ENCODE data around the gene GLRX3. TPM values are rescaled to one million over a fixed set of nuclear protein-coding genes. Genes with fewer than 3 reads are reported as not detected.
A peak's percentile ranks its signal among the peaks of the same experiment; 100 is the strongest.

GLRX3 gene
- total and polyA plus RNA-seq, 10 of the 15 experiments (the other 5 are each of a cell fraction or from before 2014, with no cell fraction given): 94.7 to 209 (median 131) TPM

- TF ChIP-seq USF1 (IDR thresholded peaks at IDR 0.05; ENCODE audit: borderline replicate concordance, extremely low read length, insufficient read depth, low read depth, low read length) (no peak), MYB (IDR thresholded peaks at IDR 0.05; ENCODE audit: borderline replicate concordance, low read depth, low read length) (no peak)
Measured at GRCh38 chr10:130193493-130194193, 57.5 kb downstream of the GLRX3 start (continued).

- H3K27me3 ChIP-seq (replicated peaks in 1 of 2; ENCODE audit: control insufficient read depth in 2 of 2, insufficient read depth in 2 of 2, low read length in 1 of 2): no peaks in the 10 kb centered on the region
- ChIA-PET CTCF (no interaction called here), RAD21 (ENCODE audit: unreplicated experiment) (no interaction called here), POLR2A (no interaction called here), SMC1A (ENCODE audit: uncharacterized antibody, unreplicated experiment) (no interaction called here)
- H3K9me3 ChIP-seq (replicated peaks; ENCODE audit: control insufficient read depth, insufficient read depth, low read length): no peaks in the 10 kb centered on the region
- no peaks in the 10 kb centered on the region for H4K20me1 ChIP-seq (ENCODE audit: control insufficient read depth, insufficient read depth)
- no peak overlapping the region for H3K4me3 ChIP-seq
- DNase-seq (ENCODE audit: low read depth, low spot score): no peak
- no peak overlapping the region for H3K4me2 ChIP-seq (ENCODE audit: control insufficient read depth, insufficient read depth)
- FAIRE-seq: no peak
- intact Hi-C loops (cut with micrococcal nuclease; ENCODE audit: unreplicated experiment): no loop called here
- no peaks in the 10 kb centered on the region for H3K79me2 ChIP-seq (ENCODE audit: control insufficient read depth, insufficient read depth, low read length)
- 76% methylated on average over 17 of the region's 21 CpGs for WGBS (ENCODE audit: insufficient coverage, insufficient replicate concordance, low lambda C conversion rate, missing lambda C conversion rate)
- no peak overlapping the region for H3K9ac ChIP-seq (ENCODE audit: control insufficient read depth, insufficient read depth, low read length)
- BruUV-seq (replicated peaks): no TSS peak
- H3K27ac ChIP-seq (ENCODE audit: control insufficient read depth, insufficient read depth): no peak overlapping the region
- no peak overlapping the region for H2AFZ ChIP-seq (ENCODE audit: control insufficient read depth, low read depth, low read length)
- ATAC-seq: no peak
- no peaks in the 10 kb centered on the region for H3K4me1 ChIP-seq (ENCODE audit: control insufficient read depth, insufficient read depth, low read length)
- no peaks in the 10 kb centered on the region for H3K36me3 ChIP-seq (ENCODE audit: control insufficient read depth in 2 of 2, insufficient read depth in 2 of 2, low read length in 1 of 2)
- TF ChIP-seq RELA (IDR thresholded peaks at IDR 0.05; ENCODE audit: borderline replicate concordance, partially characterized antibody) (no peak), SMARCA5 (IDR thresholded peaks at IDR 0.05) (no peak), ZZZ3 (IDR thresholded peaks at IDR 0.05; ENCODE audit: control insufficient read depth, insufficient read length, low read depth) (no peak), NR2C1 (IDR thresholded peaks at IDR 0.05) (no peak), BCL3 (IDR thresholded peaks at IDR 0.05; ENCODE audit: borderline replicate concordance, insufficient read depth, low read depth, low read length, poor library complexity, severe bottlenecking) (peak; percentile 41), USF2 (IDR thresholded peaks at IDR 0.05; ENCODE audit: borderline replicate concordance, low read depth, low read length) (no peak), JUNB (IDR thresholded peaks at IDR 0.05) (no peak), MTA2 (IDR thresholded peaks at IDR 0.05; ENCODE audit: low read depth) (no peak), PBX3 (IDR thresholded peaks at IDR 0.05; ENCODE audit: insufficient replicate concordance, low read depth, low read length) (peak; percentile 26), NRF1 (conservative IDR thresholded peaks at IDR 0.05; ENCODE audit: low read depth, low read length) (no peak)
- in situ Hi-C loops (cut with MboI): no loop called here
Measured at GRCh38 chr10:130194194-130194990, 58.2 kb downstream of the GLRX3 start.
